ENCODE results near the gene ZKSCAN2.

ZKSCAN2 gene

GRCh38 chr16:25291580-25291979 is 33.9 kb upstream of the ZKSCAN2 start:
- Histone ChIP-seq H3K36me3 (ENCODE audit: insufficient read depth) (no peaks in the 10 kb centered on the region), H3K4me3 (IDR thresholded peaks at IDR 0.05; ENCODE audit: insufficient read depth, low read depth, low read length) (no peak overlapping the region), H3K9ac (no peak overlapping the region), H3K79me2 (ENCODE audit: insufficient read depth, low read depth) (no peaks in the 10 kb centered on the region), H3K4me2 (no peak overlapping the region), H3K27ac (no peak overlapping the region), H3K4me1 (ENCODE audit: low read depth, poor library complexity, severe bottlenecking) (no peaks in the 10 kb centered on the region), H4K20me1 (ENCODE audit: insufficient read depth) (no peaks in the 10 kb centered on the region), H2AFZ (ENCODE audit: low read depth) (no peak overlapping the region), H3K27me3 (ENCODE audit: insufficient read depth, low read depth) (no peaks in the 10 kb centered on the region)
- no peak for TF ChIP-seq CTCF (conservative IDR thresholded peaks at IDR 0.05; ENCODE audit: low read depth, low read length)

GRCh38 chr16:25289466-25289865 is 31.8 kb upstream of the ZKSCAN2 start:
- no peak overlapping the region for H2AFZ ChIP-seq (ENCODE audit: low read depth)
- H3K4me3 ChIP-seq (IDR thresholded peaks at IDR 0.05; ENCODE audit: insufficient read depth, low read depth, low read length): no peak overlapping the region
- no peaks in the 10 kb centered on the region for H3K36me3 ChIP-seq (ENCODE audit: insufficient read depth)
- no peak overlapping the region for H3K4me2 ChIP-seq
- no peaks in the 10 kb centered on the region for H3K79me2 ChIP-seq (ENCODE audit: insufficient read depth, low read depth)
- H3K4me1 ChIP-seq (ENCODE audit: low read depth, poor library complexity, severe bottlenecking): no peaks in the 10 kb centered on the region
- H3K27ac ChIP-seq: no peak overlapping the region
- no peak overlapping the region for H3K9ac ChIP-seq
- TF ChIP-seq CTCF (conservative IDR thresholded peaks at IDR 0.05; ENCODE audit: low read depth, low read length): no peak
- H3K27me3 ChIP-seq (ENCODE audit: insufficient read depth, low read depth): no peaks in the 10 kb centered on the region
- H4K20me1 ChIP-seq (ENCODE audit: insufficient read depth): no peaks in the 10 kb centered on the region

- H3K9ac ChIP-seq: no peak overlapping the region
These were observed 21.8 kb upstream of the ZKSCAN2 start for GRCh38 chr16:25279491-25279890.

GRCh38 chr16:25271421-25271820 is 13.8 kb upstream of the ZKSCAN2 start:
- H3K4me1 ChIP-seq (ENCODE audit: low read depth, poor library complexity, severe bottlenecking): no peaks in the 10 kb centered on the region
- H3K36me3 ChIP-seq (ENCODE audit: insufficient read depth): no peaks in the 10 kb centered on the region
- no peak overlapping the region for H2AFZ ChIP-seq (ENCODE audit: low read depth)
- no peaks in the 10 kb centered on the region for H3K27me3 ChIP-seq (ENCODE audit: insufficient read depth, low read depth)
- H3K79me2 ChIP-seq (ENCODE audit: insufficient read depth, low read depth): no peaks in the 10 kb centered on the region
- no peak overlapping the region for H3K4me2 ChIP-seq
- H3K27ac ChIP-seq: no peak overlapping the region
- H3K9ac ChIP-seq: no peak overlapping the region
- H4K20me1 ChIP-seq (ENCODE audit: insufficient read depth): no peaks in the 10 kb centered on the region
- TF ChIP-seq CTCF (conservative IDR thresholded peaks at IDR 0.05; ENCODE audit: low read depth, low read length): no peak
- H3K4me3 ChIP-seq (IDR thresholded peaks at IDR 0.05; ENCODE audit: insufficient read depth, low read depth, low read length): no peak overlapping the region

More at GRCh38 chr16:25279491-25279890, 21.8 kb upstream of the ZKSCAN2 start:
- Histone ChIP-seq H3K36me3 (ENCODE audit: insufficient read depth) (no peaks in the 10 kb centered on the region), H3K4me1 (ENCODE audit: low read depth, poor library complexity, severe bottlenecking) (no peaks in the 10 kb centered on the region), H3K4me2 (no peak overlapping the region), H4K20me1 (ENCODE audit: insufficient read depth) (no peaks in the 10 kb centered on the region), H3K27ac (no peak overlapping the region), H3K79me2 (ENCODE audit: insufficient read depth, low read depth) (no peaks in the 10 kb centered on the region), H3K27me3 (ENCODE audit: insufficient read depth, low read depth) (no peaks in the 10 kb centered on the region), H2AFZ (ENCODE audit: low read depth) (no peak overlapping the region), H3K4me3 (IDR thresholded peaks at IDR 0.05; ENCODE audit: insufficient read depth, low read depth, low read length) (no peak overlapping the region)
- no peak for TF ChIP-seq CTCF (conservative IDR thresholded peaks at IDR 0.05; ENCODE audit: low read depth, low read length)

All from KMS-11 (cell line).